OCI-LY7 (cell line): ENCODE measurements around the gene DQX1. TPM values are rescaled to one million over a fixed set of nuclear protein-coding genes. Genes with fewer than 3 reads are reported as not detected.
A peak's percentile ranks its signal among the peaks of the same experiment; 100 is the strongest.

Experiments
- BruUV-seq: library from RNA; stranded (reverse); fragments of 400-500 nt; replicated peaks from 2 replicates; lab custom pipeline; 2021; lab: Mats Ljungman, UMichigan
- CTCF ChIA-PET: fragments of 300-600 bp; sonication (Branson Sonifier 250); formaldehyde crosslinking; loops from one replicate; lab custom pipeline; 2022; ENCODE audit warnings: antibody characterized with exemption; ENCODE audit not compliant: unreplicated experiment; lab: Charles Lee
- POLR2A ChIA-PET: fragments of 300-600 bp; sonication (Branson Sonifier 250); formaldehyde crosslinking; loops from one replicate; lab custom pipeline; 2022; ENCODE audit warnings: antibody characterized with exemption; lab: Charles Lee
- DNase-seq: peaks from one replicate; pipeline ENCODE4 v3.0.0-alpha.2; 2015; ENCODE audit warnings: low spot score
- H2AFZ ChIP-seq: fragments of 200-600 bp; sonication (generic), shearing (Covaris generic); 2 replicates; pipeline ENCODE4 v1.6.1; 2014; ENCODE audit warnings: mild to moderate bottlenecking, antibody characterized with exemption, low read length, moderate library complexity
- H3K27ac ChIP-seq: fragments of 200-600 bp; sonication (generic); 2 replicates; pipeline ENCODE4 v1.5.1; 2014; ENCODE audit warnings: mixed run types, low read depth, mild to moderate bottlenecking, moderate library complexity, low read length, inconsistent platforms; ENCODE audit not compliant: poor library complexity, severe bottlenecking
- H3K36me3 ChIP-seq: fragments of 200-600 bp; sonication (generic); 2 replicates; pipeline ENCODE4 v1.6.1; 2014; ENCODE audit warnings: mild to moderate bottlenecking, antibody characterized with exemption, low read length, moderate library complexity, mixed read lengths; ENCODE audit not compliant: insufficient read depth
- H3K4me1 ChIP-seq: fragments of 200-600 bp; sonication (generic); 2 replicates; pipeline ENCODE4 v1.5.1; 2014; ENCODE audit warnings: mild to moderate bottlenecking, low read length; ENCODE audit not compliant: insufficient read depth, poor library complexity, severe bottlenecking
- H3K4me2 ChIP-seq: fragments of 200-600 bp; sonication (generic); 2 replicates; pipeline ENCODE4 v1.6.1; 2014; ENCODE audit warnings: mild to moderate bottlenecking, low read length
- H3K4me3 ChIP-seq: fragments of 200-600 bp; sonication (generic); 2 replicates; pipeline ENCODE4 v1.5.1; 2014; ENCODE audit warnings: mild to moderate bottlenecking, low read depth, low read length; ENCODE audit not compliant: poor library complexity, severe bottlenecking
- H3K79me2 ChIP-seq: fragments of 200-600 bp; sonication (generic); 2 replicates; pipeline ENCODE4 v1.6.1; 2016; ENCODE audit warnings: low read depth, mild to moderate bottlenecking, low read length, moderate library complexity, mixed read lengths; ENCODE audit not compliant: insufficient read depth
- H3K9me2 ChIP-seq: fragments of 200-600 bp; sonication (generic); 2 replicates; pipeline ENCODE4 v1.6.1; 2016; ENCODE audit warnings: mild to moderate bottlenecking, low read length, mixed read lengths; ENCODE audit not compliant: insufficient read depth
- H3K9me3 ChIP-seq: fragments of 200-600 bp; sonication (generic); 2 replicates; pipeline ENCODE4 v1.6.1; 2014; ENCODE audit warnings: mild to moderate bottlenecking, mixed run types, low read length, mixed read lengths
- H4K20me1 ChIP-seq: fragments of 200-600 bp; sonication (generic); 2 replicates; pipeline ENCODE4 v1.6.1; 2014; ENCODE audit warnings: mild to moderate bottlenecking, antibody characterized with exemption, low read length, moderate library complexity, mixed read lengths; ENCODE audit not compliant: insufficient read depth
- EZH2phosphoT487 ChIP-seq: fragments of 200-600 bp; sonication (generic); IDR thresholded peaks from 2 replicates; pipeline ENCODE4 v1.6.1; 2018; ENCODE audit warnings: low read depth, borderline replicate concordance, mild to moderate bottlenecking, mixed run types, antibody characterized with exemption, low read length, moderate library complexity, mixed read lengths
- intact Hi-C: fragments of 100-400 bp; cut with micrococcal nuclease; formaldehyde crosslinking; loops from one replicate; pipeline ENCODE4 v1.10.0; 2022; ENCODE audit not compliant: unreplicated experiment
- total RNA-seq, 2 experiments: library from RNA; depleted of rRNA in 1 of 2; stranded (reverse); fragments of >200 nt in 1 of 2; shearing (Covaris generic) in 1 of 2; gene quantifications; 2 replicates each; pipeline ENCODE4 v1.2.3, GENCODE V29; 2014 to 2022
- TF ChIP-seq, protein P1 (sequence below): fragments of 200-600 bp; sonication (generic); conservative IDR thresholded peaks from 2 replicates; pipeline ENCODE4 v1.5.1; 2014; ENCODE audit warnings: mild to moderate bottlenecking, antibody characterized with exemption, low read length, moderate library complexity, mixed read lengths

The DQX1 gene
- total RNA-seq, 2 experiments from 2014 or later, result 0.32 to 0.76 TPM

DNA sequence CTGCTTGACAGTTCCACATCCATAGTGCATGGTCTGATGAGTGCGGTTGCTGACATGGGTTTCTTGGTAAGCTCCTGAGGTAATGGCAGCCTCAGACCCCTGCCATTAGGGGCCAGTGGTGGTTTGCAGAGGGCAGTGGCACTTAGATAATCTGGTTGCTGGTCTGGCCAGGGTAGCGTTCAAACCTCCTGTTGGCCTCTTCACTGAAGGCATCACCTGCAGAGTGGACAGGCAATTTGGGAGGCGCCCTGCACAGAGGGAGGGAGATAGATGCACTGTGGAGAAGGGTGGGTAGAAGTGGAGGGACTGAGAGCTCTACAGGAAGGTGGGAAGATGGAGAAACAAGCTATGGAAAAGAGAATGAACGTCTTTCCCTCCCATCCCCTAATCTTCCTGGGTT is 7.4 kb upstream of the DQX1 start:
- Histone ChIP-seq H4K20me1 (no peaks in the 10 kb centered on the region), H2AFZ (no peak overlapping the region), H3K9me3 (no peaks in the 10 kb centered on the region), H3K9me2 (no peaks in the 10 kb centered on the region), H3K4me2 (no peak overlapping the region), H3K4me3 (no peak overlapping the region), H3K36me3 (peaks cover 35% of the 10 kb centered on the region; the same call in 1 of the 2 replicates), H3K79me2 (peaks cover 19% of the 10 kb centered on the region), H3K4me1 (peaks cover 17% of the 10 kb centered on the region), H3K27ac (no peak overlapping the region)
- no peak for DNase-seq
- TF ChIP-seq EZH2phosphoT487, result no peak
- TF ChIP-seq, protein P1, sequence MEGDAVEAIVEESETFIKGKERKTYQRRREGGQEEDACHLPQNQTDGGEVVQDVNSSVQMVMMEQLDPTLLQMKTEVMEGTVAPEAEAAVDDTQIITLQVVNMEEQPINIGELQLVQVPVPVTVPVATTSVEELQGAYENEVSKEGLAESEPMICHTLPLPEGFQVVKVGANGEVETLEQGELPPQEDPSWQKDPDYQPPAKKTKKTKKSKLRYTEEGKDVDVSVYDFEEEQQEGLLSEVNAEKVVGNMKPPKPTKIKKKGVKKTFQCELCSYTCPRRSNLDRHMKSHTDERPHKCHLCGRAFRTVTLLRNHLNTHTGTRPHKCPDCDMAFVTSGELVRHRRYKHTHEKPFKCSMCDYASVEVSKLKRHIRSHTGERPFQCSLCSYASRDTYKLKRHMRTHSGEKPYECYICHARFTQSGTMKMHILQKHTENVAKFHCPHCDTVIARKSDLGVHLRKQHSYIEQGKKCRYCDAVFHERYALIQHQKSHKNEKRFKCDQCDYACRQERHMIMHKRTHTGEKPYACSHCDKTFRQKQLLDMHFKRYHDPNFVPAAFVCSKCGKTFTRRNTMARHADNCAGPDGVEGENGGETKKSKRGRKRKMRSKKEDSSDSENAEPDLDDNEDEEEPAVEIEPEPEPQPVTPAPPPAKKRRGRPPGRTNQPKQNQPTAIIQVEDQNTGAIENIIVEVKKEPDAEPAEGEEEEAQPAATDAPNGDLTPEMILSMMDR, result no peak
- no TSS peak for BruUV-seq
- intact Hi-C loops, result no loop called here
- ChIA-PET CTCF (no interaction called here), POLR2A (interaction anchor here (0.6 kb wide), 1 partner anchor 52 kb away, joined by 4 read pairs; no protein-coding TSS in a partner anchor)

DNA sequence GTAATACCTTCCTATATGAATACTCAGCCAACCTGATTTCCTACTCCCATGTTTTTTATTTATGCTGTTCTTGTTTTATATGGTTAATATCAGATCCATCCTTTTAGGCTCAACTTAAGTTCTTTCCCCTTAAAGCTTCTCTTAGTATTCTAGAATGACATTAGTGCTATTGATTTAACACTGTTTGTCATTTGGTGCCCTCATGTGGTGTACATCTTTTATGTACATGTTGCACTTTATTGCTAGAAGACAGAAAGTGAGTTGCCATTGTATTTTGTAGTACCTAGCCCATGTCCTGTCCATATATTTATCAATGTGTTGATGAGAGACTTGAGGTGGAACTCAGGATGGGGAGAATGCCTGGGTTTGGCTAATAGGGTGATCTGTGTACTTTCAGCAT is 6.2 kb upstream of the DQX1 start:
- Histone ChIP-seq H2AFZ (no peak overlapping the region), H3K9me3 (no peaks in the 10 kb centered on the region), H3K36me3 (peaks cover 47% of the 10 kb centered on the region), H3K4me2 (peak overlapping the region; percentile 85; the same call in 1 of the 2 replicates), H3K4me3 (no peak overlapping the region), H3K4me1 (peaks cover 27% of the 10 kb centered on the region), H3K27ac (no peak overlapping the region), H3K79me2 (peaks cover 31% of the 10 kb centered on the region), H3K9me2 (no peaks in the 10 kb centered on the region), H4K20me1 (peaks cover 5% of the 10 kb centered on the region; the same call in 1 of the 2 replicates)
- TF ChIP-seq, protein P1, result peak; percentile 77
- no peak for TF ChIP-seq EZH2phosphoT487
- intact Hi-C loops, result no loop called here
- ChIA-PET POLR2A (interaction anchor here (0.9 to 1.2 kb wide), 3 partner anchors 13 to 59 kb away, joined by 3 to 4 read pairs (median 3); partner anchors contain the start of gene MRPL53), CTCF (interaction anchor here (0.8 to 3.6 kb wide), 3 partner anchors 25 to 53 kb away, joined by 3 to 18 read pairs (median 4); partner anchors contain the start of genes CCDC142, PCGF1 and TTC31)
- DNase-seq, result peak; percentile 61
- BruUV-seq, result no TSS peak

DNA sequence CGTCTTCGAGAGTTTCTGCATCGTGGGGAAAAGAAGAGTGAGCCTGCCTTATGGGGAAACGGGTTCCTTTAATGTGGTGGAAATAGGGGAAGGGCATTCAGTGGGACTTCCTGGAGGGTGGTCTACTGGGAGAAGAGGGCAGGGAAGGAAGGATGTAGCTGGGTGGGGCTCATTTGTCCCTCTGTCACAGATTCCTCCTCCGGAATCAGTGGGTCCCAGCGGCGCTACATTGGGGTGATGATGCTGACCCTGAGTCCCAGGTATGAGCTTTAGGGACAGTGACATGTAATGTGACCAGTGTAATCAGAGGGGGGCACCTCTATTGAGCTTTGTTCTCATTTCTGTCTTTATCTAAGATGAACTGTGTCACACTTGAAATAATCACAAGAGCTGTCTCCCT is 5.6 kb upstream of the DQX1 start:
- BruUV-seq, result no TSS peak
- Histone ChIP-seq H3K4me3 (peak overlapping the region; percentile 98), H4K20me1 (peaks cover 5% of the 10 kb centered on the region; the same call in 1 of the 2 replicates), H3K79me2 (peaks cover 37% of the 10 kb centered on the region), H3K4me1 (peaks cover 29% of the 10 kb centered on the region), H2AFZ (no peak overlapping the region), H3K9me2 (no peaks in the 10 kb centered on the region), H3K36me3 (peaks cover 53% of the 10 kb centered on the region), H3K4me2 (peak overlapping the region; percentile 85), H3K9me3 (no peaks in the 10 kb centered on the region), H3K27ac (no peak overlapping the region)
- intact Hi-C loops, result no loop called here
- ChIA-PET POLR2A (interaction anchor here (0.9 to 1.2 kb wide), 4 partner anchors 13 to 59 kb away, joined by 3 to 6 read pairs (median 4); partner anchors contain the start of gene MRPL53), CTCF (interaction anchor here (0.5 to 3.6 kb wide), 5 partner anchors 24 to 56 kb away, joined by 3 to 18 read pairs (median 4); partner anchors contain the start of genes CCDC142, PCGF1 and TTC31)
- no peak for TF ChIP-seq EZH2phosphoT487
- TF ChIP-seq, protein P1, result no peak
- DNase-seq, result no peak
